CD4-positive, CD25-positive, alpha-beta regulatory T cell (primary cell): ENCODE results near the gene TLE4. TPM values are rescaled to one million over a fixed set of nuclear protein-coding genes. Genes with fewer than 3 reads are reported as not detected.

Experiments
- ATAC-seq, 2 donors: fragments of 150-1000 bp; cut with Tn5 transposase; one replicate each; pipeline ENCODE4 v1.10.0; 2021; ENCODE audit warnings: low read depth in 2 of 2, moderate number of reproducible peaks in 2 of 2, moderate library complexity in 1 of 2
- DNase-seq, 3 donors: peaks; one replicate each; pipeline versions ENCODE4 v3.0.0 to v3.0.0-alpha.2; 2012 to 2022; ENCODE audit warnings: mixed read lengths in 1 of 3
- H3K27ac ChIP-seq: one replicate; pipeline ENCODE4 v1.7.0; 2013; ENCODE audit warnings: mild to moderate bottlenecking, low read length; ENCODE audit not compliant: insufficient read depth, poor library complexity, severe bottlenecking
- H3K27me3 ChIP-seq: one replicate; pipeline ENCODE4 v1.7.0; 2013; ENCODE audit warnings: low read length; ENCODE audit not compliant: control insufficient read depth, insufficient read depth
- H3K36me3 ChIP-seq: one replicate; pipeline ENCODE4 v1.7.0; 2013; ENCODE audit warnings: mild to moderate bottlenecking, low read length, moderate library complexity; ENCODE audit not compliant: control insufficient read depth, insufficient read depth
- H3K4me1 ChIP-seq: 2 replicates; pipeline ENCODE4 v1.7.0; 2013; ENCODE audit warnings: mild to moderate bottlenecking, low read length; ENCODE audit not compliant: insufficient read depth, control insufficient read depth, poor library complexity, severe bottlenecking
- H3K4me3 ChIP-seq: one replicate; pipeline ENCODE4 v1.7.0; 2013; ENCODE audit warnings: low read depth, mild to moderate bottlenecking, low read length, moderate library complexity
- H3K9me3 ChIP-seq, 2 experiments: 1 replicate in 1 of 2; 2 replicates in 1 of 2; pipeline ENCODE4 v1.7.0; 2013; ENCODE audit warnings: low read length in 2 of 2, mild to moderate bottlenecking in 1 of 2, moderate library complexity in 1 of 2; ENCODE audit not compliant: control insufficient read depth in 2 of 2
- H3K27ac Mint-ChIP-seq, 3 donors: one replicate each; pipeline ENCODE4 v1.8.0; 2020 to 2022; ENCODE audit warnings: mild to moderate bottlenecking in 3 of 3, mixed read lengths in 3 of 3, moderate library complexity in 2 of 3
- H3K27me3 Mint-ChIP-seq: one replicate; pipeline ENCODE4 v1.8.0; 2022; ENCODE audit warnings: mild to moderate bottlenecking, mixed read lengths
- H3K36me3 Mint-ChIP-seq: one replicate; pipeline ENCODE4 v1.8.0; 2020; ENCODE audit warnings: mixed read lengths
- H3K4me1 Mint-ChIP-seq, 4 donors: one replicate each; pipeline ENCODE4 v1.8.0; 2020 to 2022; ENCODE audit warnings: mixed read lengths in 4 of 4, mild to moderate bottlenecking in 1 of 4
- H3K4me3 Mint-ChIP-seq, 4 donors: one replicate each; pipeline ENCODE4 v1.8.0; 2020 to 2022; ENCODE audit warnings: mild to moderate bottlenecking in 4 of 4, mixed read lengths in 4 of 4, moderate library complexity in 3 of 4
- H3K9me3 Mint-ChIP-seq, 7 donors: one replicate each; pipeline ENCODE4 v1.8.0; 2020 to 2022; ENCODE audit warnings: mixed read lengths in 7 of 7, mild to moderate bottlenecking in 3 of 7, moderate library complexity in 2 of 7
- polyA plus RNA-seq, 4 donors: library from polyadenylated mRNA; unstranded; fragments of 300-500 nt; fragmentation: Illumina TruSeq; gene quantifications; one replicate each; pipeline ENCODE4 v1.2.3, GENCODE V29; 2021
- total RNA-seq: library from RNA; stranded (reverse); gene quantifications from one replicate; pipeline ENCODE4 v1.2.3, GENCODE V29; 2022

The TLE4 gene
- total and polyA plus RNA-seq, 5 donors from 2014 or later: 16.2 to 127 (median 24.0) TPM

DNA sequence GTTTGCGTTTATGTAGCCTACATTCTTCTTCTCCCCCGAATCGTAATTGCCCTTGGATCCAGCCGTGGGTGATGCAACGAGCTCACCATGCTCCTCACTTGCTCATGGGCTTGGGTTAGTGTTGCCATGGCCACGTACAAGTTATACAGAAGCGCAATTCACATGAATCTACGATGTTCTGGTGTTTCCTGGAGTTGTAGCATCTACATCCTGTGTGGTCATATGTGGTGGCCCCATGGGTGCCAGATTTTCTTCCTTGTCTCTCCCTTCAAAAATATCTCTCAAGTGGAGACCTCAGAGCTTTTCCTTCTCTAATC lies 115.3 kb downstream of the TLE4 start:
- H3K27me3 ChIP-seq: no peaks in the 10 kb centered on the region
- H3K4me3 Mint-ChIP-seq: peak overlapping the region in 1 of 4 donors; percentile 16
- H3K27ac Mint-ChIP-seq: peak overlapping the region in 2 of 3 donors; percentile 58 to 83

DNA sequence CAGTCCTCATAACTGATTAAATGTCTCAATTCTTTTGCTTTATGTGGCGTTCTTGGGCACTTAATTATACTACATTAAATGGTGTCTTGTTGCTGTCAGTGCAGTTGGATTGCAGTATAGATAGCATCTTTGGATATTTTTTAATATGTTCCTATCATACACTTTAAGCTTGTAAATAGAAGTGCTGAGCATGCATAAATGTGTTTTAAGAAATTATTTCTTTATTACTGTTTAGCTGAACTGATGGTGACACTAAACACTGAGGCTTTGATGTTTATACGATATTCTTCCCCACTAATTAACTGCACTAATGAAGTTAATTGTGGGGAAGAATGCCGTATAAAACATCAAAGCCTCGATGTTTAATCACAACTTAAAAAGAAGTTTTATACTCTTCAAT lies 116.6 kb downstream of the TLE4 start:
- Mint-ChIP-seq H3K27ac (no peak overlapping the region), H3K9me3 (peaks cover 0 to 4% (median 0%) of the 10 kb centered on the region in 7 donors), H3K4me1 (peaks cover 22 to 66% (median 33%) of the 10 kb centered on the region in 4 donors)

More for the DNA sequence above, 115.3 kb downstream of the TLE4 start:
- Histone ChIP-seq H3K27ac (no peak overlapping the region), H3K4me3 (no peak overlapping the region), H3K4me1 (no peaks in the 10 kb centered on the region), H3K9me3 (no peaks in the 10 kb centered on the region), H3K36me3 (no peaks in the 10 kb centered on the region)
- DNase-seq: peak in 1 of 3 donors; percentile 72
- peak; percentile 48 to 58 for ATAC-seq
- H3K36me3 Mint-ChIP-seq: peaks cover 19% of the 10 kb centered on the region
- peaks cover 23 to 53% (median 34%) of the 10 kb centered on the region in 4 donors for H3K4me1 Mint-ChIP-seq
- no peaks in the 10 kb centered on the region for H3K27me3 Mint-ChIP-seq
- peaks cover 0 to 4% (median 0%) of the 10 kb centered on the region in 7 donors for H3K9me3 Mint-ChIP-seq

DNA sequence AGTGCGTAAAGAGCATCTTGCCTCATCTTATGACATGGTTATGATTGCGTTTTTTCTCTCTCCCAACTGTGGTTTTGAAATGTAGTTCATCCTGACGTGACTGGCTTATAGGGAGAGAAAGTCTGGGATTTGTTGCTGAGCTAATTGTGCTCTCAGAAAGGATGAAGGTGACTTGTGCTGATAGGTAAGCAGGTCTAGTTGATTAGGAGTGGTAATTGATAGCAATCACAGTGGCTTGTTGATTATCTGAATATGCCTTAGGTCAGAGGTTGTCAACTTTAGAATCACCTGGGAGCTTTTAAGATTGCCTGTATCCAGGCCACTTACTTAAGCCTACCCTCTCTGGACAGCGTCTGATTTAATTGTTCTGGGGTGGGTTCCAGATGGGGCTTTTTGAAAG lies 117.8 kb downstream of the TLE4 start:
- Mint-ChIP-seq H3K9me3 (peaks cover 0 to 4% (median 0%) of the 10 kb centered on the region in 7 donors), H3K4me3 (no peak overlapping the region), H3K27ac (no peak overlapping the region), H3K4me1 (peaks cover 22 to 72% (median 39%) of the 10 kb centered on the region in 4 donors), H3K36me3 (peaks cover 19% of the 10 kb centered on the region), H3K27me3 (no peaks in the 10 kb centered on the region)
- Histone ChIP-seq H3K27me3 (no peaks in the 10 kb centered on the region), H3K36me3 (no peaks in the 10 kb centered on the region), H3K9me3 (no peaks in the 10 kb centered on the region), H3K4me1 (peaks cover under 1% of the 10 kb centered on the region), H3K27ac (no peak overlapping the region), H3K4me3 (no peak overlapping the region)
- no peak for DNase-seq
- ATAC-seq: no peak

More for the DNA sequence above, 116.6 kb downstream of the TLE4 start:
- no peak overlapping the region for H3K4me3 ChIP-seq
- no peaks in the 10 kb centered on the region for H3K27me3 ChIP-seq
- H3K36me3 ChIP-seq: no peaks in the 10 kb centered on the region
- H3K4me1 ChIP-seq: no peaks in the 10 kb centered on the region
- H3K36me3 Mint-ChIP-seq: peaks cover 19% of the 10 kb centered on the region
- H3K27ac ChIP-seq: no peak overlapping the region
- DNase-seq (no peak), ATAC-seq (no peak)
- H3K4me3 Mint-ChIP-seq: no peak overlapping the region
- H3K9me3 ChIP-seq: no peaks in the 10 kb centered on the region
- H3K27me3 Mint-ChIP-seq: no peaks in the 10 kb centered on the region

DNA sequence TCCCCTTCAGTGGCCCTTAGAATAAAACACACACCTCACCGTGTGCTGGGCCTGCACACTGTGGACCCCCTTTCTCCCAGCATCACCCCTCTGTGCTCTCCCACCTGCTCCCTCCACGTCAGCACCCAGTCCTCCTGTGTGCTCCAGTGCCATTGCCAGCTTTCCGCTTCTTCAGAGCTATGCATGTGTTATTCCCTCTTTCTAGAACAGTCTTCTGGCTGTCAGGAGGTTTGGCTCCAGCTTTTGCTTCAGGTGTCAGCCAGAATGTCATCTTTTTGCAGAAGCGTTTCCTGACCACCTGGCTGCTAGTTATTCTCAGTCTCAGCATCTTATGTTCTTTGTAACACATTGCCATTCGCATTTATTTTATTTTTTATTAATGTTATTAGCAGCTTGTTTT lies 119.7 kb downstream of the TLE4 start:
- DNase-seq (no peak), ATAC-seq (no peak)
- H3K4me1 ChIP-seq: peaks cover 18% of the 10 kb centered on the region
- H3K9me3 ChIP-seq: no peaks in the 10 kb centered on the region
- H3K27me3 ChIP-seq: no peaks in the 10 kb centered on the region
- peaks cover 27 to 78% (median 50%) of the 10 kb centered on the region in 4 donors for H3K4me1 Mint-ChIP-seq
- H3K36me3 ChIP-seq: peaks cover 2% of the 10 kb centered on the region
- peaks cover 0 to 4% (median 0%) of the 10 kb centered on the region in 7 donors for H3K9me3 Mint-ChIP-seq
- H3K4me3 Mint-ChIP-seq: no peak overlapping the region
- peaks cover 15% of the 10 kb centered on the region for H3K36me3 Mint-ChIP-seq
- no peaks in the 10 kb centered on the region for H3K27me3 Mint-ChIP-seq
- H3K27ac ChIP-seq: no peak overlapping the region
- no peak overlapping the region for H3K27ac Mint-ChIP-seq
- no peak overlapping the region for H3K4me3 ChIP-seq

DNA sequence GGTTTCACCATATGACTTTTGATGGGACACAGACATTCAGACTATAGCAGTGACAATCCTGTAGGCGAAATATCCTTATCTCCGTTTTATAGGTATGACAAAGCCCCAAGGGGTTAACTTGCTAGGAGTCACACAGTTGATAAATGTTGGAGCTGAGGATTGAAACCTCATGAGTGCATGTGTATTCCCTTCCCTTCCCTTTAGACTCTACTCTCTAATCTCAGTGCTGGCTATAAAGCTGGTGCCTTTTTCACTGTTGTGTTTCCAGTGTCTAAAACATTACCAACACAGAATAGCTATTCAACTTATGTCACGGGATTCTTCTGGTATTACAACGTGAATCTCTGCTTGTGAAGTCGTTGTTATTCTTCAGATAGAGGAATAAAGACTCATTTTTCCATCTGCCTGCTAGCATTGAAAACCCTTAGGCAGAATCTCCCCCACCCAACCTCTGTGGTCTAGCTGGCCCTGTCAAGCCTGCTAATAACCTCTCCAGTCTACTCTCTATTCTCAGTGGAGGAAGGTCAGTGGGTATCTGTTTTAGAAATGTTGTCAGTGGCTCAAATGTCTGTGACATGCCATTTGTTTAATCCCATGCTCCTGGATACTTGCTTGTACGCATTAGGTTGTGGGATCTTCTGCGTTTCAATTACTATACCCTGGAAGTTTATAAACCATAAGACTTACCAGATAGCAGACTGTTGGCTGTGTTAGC lies 121.2 kb downstream of the TLE4 start:
- Mint-ChIP-seq H3K4me1 (peaks cover 19 to 77% (median 54%) of the 10 kb centered on the region in 4 donors), H3K4me3 (no peak overlapping the region), H3K9me3 (peaks cover 0 to 1% (median 0%) of the 10 kb centered on the region in 7 donors), H3K36me3 (peaks cover 4% of the 10 kb centered on the region), H3K27ac (peak overlapping the region in 1 of 3 donors; percentile 65), H3K27me3 (no peaks in the 10 kb centered on the region)
- Histone ChIP-seq H3K4me1 (peaks cover 18% of the 10 kb centered on the region), H3K36me3 (peaks cover 2% of the 10 kb centered on the region), H3K27me3 (no peaks in the 10 kb centered on the region), H3K4me3 (no peak overlapping the region), H3K27ac (no peak overlapping the region), H3K9me3 (no peaks in the 10 kb centered on the region)
- ATAC-seq (no peak), DNase-seq (no peak)

DNA sequence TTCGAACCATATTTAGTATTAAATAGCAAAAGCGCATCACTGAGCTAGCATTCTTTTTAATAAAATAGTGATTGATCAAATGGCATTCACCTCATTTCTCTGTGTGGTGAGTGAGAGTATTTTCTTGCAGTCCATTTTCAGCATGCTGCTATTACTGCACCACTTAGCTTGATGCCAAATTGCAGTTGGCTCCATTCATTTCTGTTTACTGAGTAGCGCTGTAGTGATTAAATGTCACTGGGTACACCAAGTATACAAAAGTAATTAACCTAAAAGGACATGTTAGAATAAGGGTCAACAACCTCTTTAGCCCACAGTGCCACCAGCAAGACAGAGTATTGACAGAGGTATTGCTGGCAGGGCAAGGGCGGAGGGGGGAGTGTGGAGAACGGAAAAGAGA lies 122.0 kb downstream of the TLE4 start:
- H3K27ac Mint-ChIP-seq: peak overlapping the region in 1 of 3 donors; percentile 65
- no peak overlapping the region for H3K4me3 Mint-ChIP-seq
- peaks cover 19 to 76% (median 50%) of the 10 kb centered on the region in 4 donors for H3K4me1 Mint-ChIP-seq

DNA sequence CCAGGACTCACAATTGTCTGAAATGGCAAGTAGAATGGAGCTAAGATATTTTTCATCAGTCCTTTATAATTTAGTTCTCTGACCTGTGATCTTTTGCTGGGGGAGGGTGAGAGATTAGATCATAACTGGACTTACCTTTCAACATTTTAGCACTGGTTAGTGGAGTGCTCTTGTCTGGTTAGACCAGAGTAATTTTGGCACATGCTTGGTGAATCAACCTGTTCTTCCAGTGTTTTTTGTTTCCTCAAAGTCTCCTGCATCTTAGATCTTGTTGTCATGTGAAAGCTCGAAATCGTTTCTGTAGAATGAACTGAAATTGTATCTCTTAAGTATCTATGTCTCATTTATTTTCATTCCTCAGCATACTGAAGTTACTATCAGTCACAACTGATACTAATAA lies 122.4 kb downstream of the TLE4 start:
- H3K9me3 Mint-ChIP-seq: no peaks in the 10 kb centered on the region
- DNase-seq (no peak), ATAC-seq (no peak)
- no peak overlapping the region for H3K4me3 Mint-ChIP-seq
- peak overlapping the region in 1 of 3 donors; percentile 65 for H3K27ac Mint-ChIP-seq
- peaks cover 4% of the 10 kb centered on the region for H3K36me3 Mint-ChIP-seq
- H3K27me3 Mint-ChIP-seq: no peaks in the 10 kb centered on the region
- Histone ChIP-seq H3K4me3 (no peak overlapping the region), H3K27ac (no peak overlapping the region), H3K36me3 (peaks cover 2% of the 10 kb centered on the region), H3K9me3 (no peaks in the 10 kb centered on the region), H3K4me1 (peaks cover 18% of the 10 kb centered on the region), H3K27me3 (no peaks in the 10 kb centered on the region)
- H3K4me1 Mint-ChIP-seq: peaks cover 19 to 75% (median 47%) of the 10 kb centered on the region in 4 donors

More for the DNA sequence above, 122.0 kb downstream of the TLE4 start:
- Histone ChIP-seq H3K36me3 (peaks cover 2% of the 10 kb centered on the region), H3K27ac (no peak overlapping the region), H3K4me3 (no peak overlapping the region), H3K27me3 (no peaks in the 10 kb centered on the region), H3K9me3 (no peaks in the 10 kb centered on the region), H3K4me1 (peaks cover 18% of the 10 kb centered on the region)
- Mint-ChIP-seq H3K9me3 (peaks cover 0 to 1% (median 0%) of the 10 kb centered on the region in 7 donors), H3K27me3 (no peaks in the 10 kb centered on the region), H3K36me3 (peaks cover 4% of the 10 kb centered on the region)
- no peak for ATAC-seq
- DNase-seq: no peak
